Cardiac muscle cell (in vitro differentiated cells and primary cell): ENCODE measurements around the gene LPCAT1. TPM values are rescaled to one million over a fixed set of nuclear protein-coding genes. Genes with fewer than 3 reads are reported as not detected.

Experiments used
- DNase-seq, 2 donors: peaks; one replicate each; pipeline versions ENCODE4 v3.0.0 to v3.0.0-alpha.2; 2010 to 2017; ENCODE audit warnings: low read depth in 1 of 2, low spot score in 1 of 2
- H3K27ac ChIP-seq: fragments of 200-600 bp; sonication (generic); 2 replicates; pipeline ENCODE4 v1.5.1; 2016
- H3K27me3 ChIP-seq: fragments of 200-600 bp; sonication (generic); 2 replicates; pipeline ENCODE4 v1.6.0; 2016; ENCODE audit warnings: control low read depth
- H3K36me3 ChIP-seq: fragments of 200-600 bp; sonication (generic); 2 replicates; pipeline ENCODE4 v1.5.1; 2016; ENCODE audit warnings: control low read depth
- H3K4me1 ChIP-seq: fragments of 200-600 bp; sonication (generic); 2 replicates; pipeline ENCODE4 v1.8.1; 2017; ENCODE audit warnings: low read depth, mild to moderate bottlenecking, mixed run types
- H3K4me3 ChIP-seq: fragments of 200-600 bp; sonication (generic); 2 replicates; pipeline ENCODE4 v1.5.1; 2016; ENCODE audit warnings: mild to moderate bottlenecking
- H3K9me3 ChIP-seq: fragments of 200-600 bp; sonication (generic); 2 replicates; pipeline ENCODE4 v1.5.1; 2017; ENCODE audit warnings: low read depth, mild to moderate bottlenecking, control low read depth
- CTCF ChIP-seq: IDR thresholded peaks from 2 replicates; pipeline ENCODE4 v1.5.1; 2012; ENCODE audit warnings: low read depth, mild to moderate bottlenecking, low read length
- polyA plus RNA-seq: library from polyadenylated mRNA; unstranded; fragments of >200 nt; fragmentation: Nextera tagmentation; extraction: Ambion mirVana; gene quantifications from 2 replicates; pipeline ENCODE4 v1.2.1, GENCODE V29; 2016
- total RNA-seq: library from RNA; depleted of rRNA; stranded (reverse); fragments of >200 nt; gene quantifications from 2 replicates; pipeline ENCODE4 v1.2.3, GENCODE V29; 2016

LPCAT1 gene
- total and polyA plus RNA-seq, 2 experiments from 2014 or later, result 48.5 to 57.3 TPM

- DNase-seq, result no peak
- no peaks in the 10 kb centered on the region for H3K36me3 ChIP-seq
- H3K27me3 ChIP-seq, result no peaks in the 10 kb centered on the region
- H3K4me3 ChIP-seq, result no peak overlapping the region
- TF ChIP-seq CTCF, result no peak
- H3K4me1 ChIP-seq, result no peaks in the 10 kb centered on the region
- H3K27ac ChIP-seq, result no peak overlapping the region
- H3K9me3 ChIP-seq, result no peaks in the 10 kb centered on the region
Observed at GRCh38 chr5:1547236-1547635, 23.5 kb upstream of the LPCAT1 start.

GRCh38 chr5:1546556-1546955 lies 22.8 kb upstream of the LPCAT1 start:
- no peaks in the 10 kb centered on the region for H3K36me3 ChIP-seq
- no peak for TF ChIP-seq CTCF
- no peak overlapping the region for H3K4me3 ChIP-seq
- no peaks in the 10 kb centered on the region for H3K4me1 ChIP-seq
- DNase-seq, result no peak
- no peaks in the 10 kb centered on the region for H3K27me3 ChIP-seq
- no peaks in the 10 kb centered on the region for H3K9me3 ChIP-seq
- no peak overlapping the region for H3K27ac ChIP-seq

DNA sequence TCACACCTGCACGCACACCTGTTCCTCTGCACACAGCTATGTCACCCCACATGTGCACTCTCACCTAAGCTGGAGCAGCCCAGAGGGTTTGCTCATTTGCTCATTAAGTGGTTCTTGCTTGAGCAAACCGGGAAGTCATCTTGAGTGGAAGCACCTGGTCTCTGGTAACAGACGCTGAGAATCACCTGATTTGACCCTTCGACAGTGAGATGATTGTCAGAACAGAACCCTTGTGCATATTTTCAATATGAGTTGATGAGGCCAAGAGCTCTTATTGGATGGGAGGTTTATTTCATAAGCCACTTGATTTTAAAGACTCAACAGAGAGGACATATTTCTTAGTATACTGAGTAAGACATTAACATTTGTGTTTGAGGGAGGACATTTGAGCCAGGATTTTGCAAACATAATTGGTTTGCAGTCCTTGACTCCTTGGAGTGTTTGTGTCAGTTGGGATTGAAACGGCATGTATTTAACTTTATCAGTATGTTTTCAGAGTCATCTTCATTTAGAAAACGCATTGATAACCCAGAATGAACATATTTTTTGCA lies 22.1 kb upstream of the LPCAT1 start:
- Histone ChIP-seq H3K4me3 (no peak overlapping the region), H3K27me3 (no peaks in the 10 kb centered on the region), H3K36me3 (no peaks in the 10 kb centered on the region), H3K9me3 (no peaks in the 10 kb centered on the region), H3K27ac (no peak overlapping the region), H3K4me1 (no peaks in the 10 kb centered on the region)
- TF ChIP-seq CTCF, result no peak
- no peak for DNase-seq

DNA sequence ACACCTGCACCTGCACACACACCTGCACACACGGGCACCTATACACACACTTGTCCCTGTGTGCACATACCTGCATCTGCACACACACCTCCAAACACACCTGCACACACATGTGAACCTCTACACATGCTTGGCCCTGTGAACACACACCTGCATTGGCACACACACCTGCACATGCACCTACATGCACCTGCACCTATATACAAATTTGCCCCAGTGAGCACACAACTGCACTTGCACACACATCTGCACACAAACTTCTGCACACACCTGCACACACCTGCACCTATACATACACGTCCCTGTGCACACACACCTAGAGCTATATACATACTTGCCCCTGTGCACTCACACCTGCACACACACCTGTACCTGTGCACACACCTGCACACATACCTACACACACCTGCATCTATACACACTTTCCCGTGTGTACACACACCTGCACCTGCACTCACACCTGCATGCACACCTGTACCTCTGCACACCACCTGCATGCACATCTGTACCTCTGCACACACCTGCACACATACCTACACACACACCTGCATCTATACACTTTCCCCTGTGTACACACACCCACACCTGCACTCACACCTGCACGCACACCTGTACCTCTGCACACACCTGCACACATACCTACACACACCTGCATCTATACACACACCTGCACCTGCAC lies 21.5 kb upstream of the LPCAT1 start:
- Histone ChIP-seq H3K36me3 (no peaks in the 10 kb centered on the region), H3K4me3 (no peak overlapping the region), H3K27ac (no peak overlapping the region), H3K9me3 (no peaks in the 10 kb centered on the region), H3K4me1 (no peaks in the 10 kb centered on the region), H3K27me3 (no peaks in the 10 kb centered on the region)
- TF ChIP-seq CTCF, result no peak
- no peak for DNase-seq

DNA sequence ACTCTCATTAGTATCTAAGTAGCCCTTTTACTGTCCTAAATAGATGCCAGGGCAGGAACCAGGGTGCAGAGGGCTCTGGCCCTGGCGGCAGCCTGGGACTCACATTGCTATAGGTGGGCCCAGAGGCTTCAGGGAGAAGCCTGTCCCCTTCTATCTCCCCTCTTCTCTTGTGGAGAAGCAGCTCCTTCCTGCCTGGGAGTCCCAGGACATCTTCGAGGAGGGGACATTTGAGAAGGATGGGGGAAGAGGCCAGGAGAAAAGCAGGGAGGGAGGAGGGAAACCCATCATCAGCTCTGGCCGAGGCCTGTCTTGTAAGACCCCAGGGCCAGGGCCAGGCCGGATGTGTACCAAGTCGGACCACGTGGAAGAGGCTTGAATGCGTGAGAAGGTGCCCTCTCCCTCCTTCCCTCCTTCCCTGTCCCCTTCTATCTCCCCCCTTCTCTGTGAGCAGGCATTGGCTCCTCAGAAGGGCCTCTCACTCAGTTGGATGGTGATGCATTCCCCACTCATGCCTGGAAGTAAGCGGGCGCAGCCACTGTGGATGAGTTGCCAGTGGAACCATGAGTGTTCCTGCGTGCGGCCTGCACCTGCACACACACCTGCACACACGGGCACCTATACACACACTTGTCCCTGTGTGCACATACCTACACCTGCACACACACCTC lies 20.7 kb upstream of the LPCAT1 start:
- TF ChIP-seq CTCF, result no peak
- Histone ChIP-seq H3K9me3 (no peaks in the 10 kb centered on the region), H3K27ac (no peak overlapping the region), H3K36me3 (no peaks in the 10 kb centered on the region), H3K27me3 (no peaks in the 10 kb centered on the region), H3K4me1 (no peaks in the 10 kb centered on the region), H3K4me3 (no peak overlapping the region)
- no peak for DNase-seq
